ENCODE data around the gene CAPN2. TPM values are rescaled to one million over a fixed set of nuclear protein-coding genes. Genes with fewer than 3 reads are reported as not detected.

The CAPN2 gene
- total RNA-seq, 1 donor from 2014 or later = 120 TPM

DNA sequence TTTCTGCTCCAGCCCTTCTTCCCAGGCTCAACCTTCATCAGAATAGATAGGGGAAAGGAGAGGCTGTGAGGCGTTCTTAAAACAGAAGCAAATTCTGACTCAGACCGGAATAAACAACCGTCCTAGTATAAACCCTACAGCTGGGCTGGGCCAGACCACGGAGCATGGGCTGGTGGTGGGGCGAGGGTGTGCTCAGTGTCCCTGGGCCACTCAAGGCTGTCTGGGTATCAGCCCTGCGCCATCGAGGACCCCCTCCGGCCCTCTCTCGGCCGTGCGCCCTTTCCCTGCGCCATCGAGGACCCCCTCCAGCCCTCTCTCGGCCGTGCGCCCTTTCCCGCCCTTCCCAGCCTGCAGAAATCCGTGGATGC is 36.0 kb downstream of the CAPN2 start:
- no peak for DNase-seq (ENCODE audit: extremely low spot score, unreplicated experiment)
- H3K4me1 Mint-ChIP-seq (ENCODE audit: unreplicated experiment) = peaks cover 11% of the 10 kb centered on the region
- TF ChIP-seq, protein P1, sequence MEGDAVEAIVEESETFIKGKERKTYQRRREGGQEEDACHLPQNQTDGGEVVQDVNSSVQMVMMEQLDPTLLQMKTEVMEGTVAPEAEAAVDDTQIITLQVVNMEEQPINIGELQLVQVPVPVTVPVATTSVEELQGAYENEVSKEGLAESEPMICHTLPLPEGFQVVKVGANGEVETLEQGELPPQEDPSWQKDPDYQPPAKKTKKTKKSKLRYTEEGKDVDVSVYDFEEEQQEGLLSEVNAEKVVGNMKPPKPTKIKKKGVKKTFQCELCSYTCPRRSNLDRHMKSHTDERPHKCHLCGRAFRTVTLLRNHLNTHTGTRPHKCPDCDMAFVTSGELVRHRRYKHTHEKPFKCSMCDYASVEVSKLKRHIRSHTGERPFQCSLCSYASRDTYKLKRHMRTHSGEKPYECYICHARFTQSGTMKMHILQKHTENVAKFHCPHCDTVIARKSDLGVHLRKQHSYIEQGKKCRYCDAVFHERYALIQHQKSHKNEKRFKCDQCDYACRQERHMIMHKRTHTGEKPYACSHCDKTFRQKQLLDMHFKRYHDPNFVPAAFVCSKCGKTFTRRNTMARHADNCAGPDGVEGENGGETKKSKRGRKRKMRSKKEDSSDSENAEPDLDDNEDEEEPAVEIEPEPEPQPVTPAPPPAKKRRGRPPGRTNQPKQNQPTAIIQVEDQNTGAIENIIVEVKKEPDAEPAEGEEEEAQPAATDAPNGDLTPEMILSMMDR (conservative IDR thresholded peaks at IDR 0.05) = no peak
- H3K9me3 Mint-ChIP-seq = no peaks in the 10 kb centered on the region
- H3K36me3 Mint-ChIP-seq = peaks cover 35% of the 10 kb centered on the region
- peak overlapping the region; percentile 92 for H3K4me3 Mint-ChIP-seq
- H3K27me3 Mint-ChIP-seq = no peaks in the 10 kb centered on the region
- peak overlapping the region; percentile 61 for H3K27ac Mint-ChIP-seq

DNA sequence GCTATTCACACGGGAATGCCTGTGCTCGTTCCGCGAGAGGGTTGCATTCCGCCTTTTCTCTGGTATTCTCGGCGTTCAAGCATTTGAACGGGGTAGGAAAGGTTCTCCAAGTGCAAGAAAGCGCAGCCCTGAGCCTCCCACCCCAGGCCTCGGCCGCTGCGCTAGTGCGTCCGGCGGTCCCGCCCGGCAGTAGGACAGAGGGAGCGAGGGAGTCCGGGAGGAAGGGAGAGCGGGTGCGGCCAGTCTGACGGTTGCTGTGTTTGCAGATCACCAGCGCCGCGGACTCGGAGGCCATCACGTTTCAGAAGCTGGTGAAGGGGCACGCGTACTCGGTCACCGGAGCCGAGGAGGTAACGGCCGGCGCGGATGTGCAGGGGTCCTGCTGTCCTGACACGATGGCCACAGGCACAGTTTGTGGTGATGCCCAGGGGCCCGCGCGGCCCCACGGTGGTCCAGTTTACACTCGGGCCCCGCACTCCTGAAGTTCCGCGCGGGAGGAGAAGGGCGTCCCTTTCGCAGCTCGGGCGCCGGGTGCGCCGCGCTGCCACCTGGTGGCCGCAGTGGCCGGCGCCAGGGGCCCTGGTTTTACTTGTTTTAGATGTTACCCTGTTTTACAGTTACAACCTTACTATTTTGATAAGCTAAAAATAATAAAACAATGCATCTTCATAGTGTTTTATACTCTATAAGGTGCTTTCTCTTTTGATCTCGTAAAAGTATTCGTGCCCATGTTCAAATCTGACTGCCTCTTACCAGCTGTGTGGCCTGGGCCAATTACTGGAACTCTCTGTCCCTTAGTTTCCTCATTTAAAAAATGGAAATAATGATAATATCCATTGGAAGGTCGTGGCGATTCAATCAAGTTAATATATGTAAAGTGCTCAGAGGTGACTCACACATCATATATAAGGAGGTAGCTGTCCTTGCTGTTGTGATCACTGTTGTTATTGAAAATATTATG is 36.7 kb downstream of the CAPN2 start:
- peaks cover 30% of the 10 kb centered on the region for H3K36me3 Mint-ChIP-seq
- peaks cover 11% of the 10 kb centered on the region for H3K4me1 Mint-ChIP-seq (ENCODE audit: unreplicated experiment)
- peak overlapping the region; percentile 92 for H3K4me3 Mint-ChIP-seq
- TF ChIP-seq, protein P1 (conservative IDR thresholded peaks at IDR 0.05) = peak; percentile 100
- H3K27ac Mint-ChIP-seq = peak overlapping the region; percentile 61
- H3K27me3 Mint-ChIP-seq = no peaks in the 10 kb centered on the region
- peak; percentile 76 for DNase-seq (ENCODE audit: extremely low spot score, unreplicated experiment)
- H3K9me3 Mint-ChIP-seq = no peaks in the 10 kb centered on the region

DNA sequence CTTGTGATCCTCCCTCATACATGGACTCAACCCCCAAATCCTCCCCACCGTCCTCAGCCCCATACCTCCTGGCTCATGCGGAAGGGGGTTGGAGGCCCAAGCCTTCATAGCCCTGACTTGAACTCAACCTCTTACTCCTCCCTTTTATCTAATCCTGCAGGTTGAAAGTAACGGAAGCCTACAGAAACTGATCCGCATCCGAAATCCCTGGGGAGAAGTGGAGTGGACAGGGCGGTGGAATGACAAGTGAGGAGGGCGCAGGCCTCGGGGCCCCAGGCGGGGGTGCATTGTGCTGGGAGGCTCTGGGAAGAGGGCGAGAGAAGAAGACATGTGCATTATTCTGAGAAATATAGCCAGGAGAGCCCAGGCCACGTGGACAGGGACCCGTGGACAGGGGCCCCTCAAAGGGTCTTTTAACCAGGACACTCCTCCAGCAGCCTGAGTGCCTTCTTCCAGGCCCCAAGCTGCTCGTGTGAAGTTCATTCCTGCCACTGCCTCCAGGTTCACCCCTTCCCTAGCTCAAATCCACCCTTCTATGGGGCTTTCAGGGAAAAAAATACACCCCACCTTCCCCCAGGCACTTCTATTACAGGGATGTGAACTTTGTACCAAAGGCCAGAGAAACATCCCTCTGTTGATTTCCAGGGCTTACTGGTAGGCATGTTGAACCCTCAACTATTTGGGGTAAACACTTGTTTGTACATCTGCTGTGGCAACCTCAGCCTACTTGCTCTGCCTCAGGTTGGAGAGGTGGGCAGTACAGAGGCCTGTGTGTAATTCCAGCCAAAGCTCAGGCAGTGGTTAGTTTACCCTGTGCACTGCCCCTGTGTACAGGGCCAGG is 38.6 kb downstream of the CAPN2 start:
- no peaks in the 10 kb centered on the region for H3K27me3 Mint-ChIP-seq
- peaks cover 11% of the 10 kb centered on the region for H3K4me1 Mint-ChIP-seq (ENCODE audit: unreplicated experiment)
- H3K27ac Mint-ChIP-seq = no peak overlapping the region
- no peaks in the 10 kb centered on the region for H3K9me3 Mint-ChIP-seq
- TF ChIP-seq, protein P1 (conservative IDR thresholded peaks at IDR 0.05) = no peak
- H3K4me3 Mint-ChIP-seq = no peak overlapping the region
- peaks cover 30% of the 10 kb centered on the region for H3K36me3 Mint-ChIP-seq
- no peak for DNase-seq (ENCODE audit: extremely low spot score, unreplicated experiment)

DNA sequence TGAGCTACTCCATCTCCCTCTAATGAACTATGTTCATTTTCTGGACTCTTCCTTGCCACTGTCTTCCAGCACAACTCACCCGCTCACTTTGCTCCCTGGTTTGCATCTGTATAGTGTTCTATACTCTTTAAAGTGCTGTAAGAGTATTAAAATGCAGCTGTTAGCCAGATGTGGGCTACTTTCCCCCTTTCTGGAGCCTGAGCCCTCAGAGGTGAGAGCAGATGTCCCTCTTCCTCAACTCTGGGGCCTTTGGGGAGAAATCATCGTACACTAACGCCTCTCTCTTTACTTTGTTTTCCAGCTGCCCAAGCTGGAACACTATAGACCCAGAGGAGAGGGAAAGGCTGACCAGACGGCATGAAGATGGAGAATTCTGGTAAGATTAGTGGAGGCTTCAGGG is 39.4 kb downstream of the CAPN2 start:
- peaks cover 11% of the 10 kb centered on the region for H3K4me1 Mint-ChIP-seq (ENCODE audit: unreplicated experiment)
- H3K27ac Mint-ChIP-seq = no peak overlapping the region
- DNase-seq (ENCODE audit: extremely low spot score, unreplicated experiment) = no peak
- no peaks in the 10 kb centered on the region for H3K27me3 Mint-ChIP-seq
- H3K9me3 Mint-ChIP-seq = no peaks in the 10 kb centered on the region
- TF ChIP-seq, protein P1 (conservative IDR thresholded peaks at IDR 0.05) = no peak
- no peak overlapping the region for H3K4me3 Mint-ChIP-seq
- peaks cover 29% of the 10 kb centered on the region for H3K36me3 Mint-ChIP-seq

DNA sequence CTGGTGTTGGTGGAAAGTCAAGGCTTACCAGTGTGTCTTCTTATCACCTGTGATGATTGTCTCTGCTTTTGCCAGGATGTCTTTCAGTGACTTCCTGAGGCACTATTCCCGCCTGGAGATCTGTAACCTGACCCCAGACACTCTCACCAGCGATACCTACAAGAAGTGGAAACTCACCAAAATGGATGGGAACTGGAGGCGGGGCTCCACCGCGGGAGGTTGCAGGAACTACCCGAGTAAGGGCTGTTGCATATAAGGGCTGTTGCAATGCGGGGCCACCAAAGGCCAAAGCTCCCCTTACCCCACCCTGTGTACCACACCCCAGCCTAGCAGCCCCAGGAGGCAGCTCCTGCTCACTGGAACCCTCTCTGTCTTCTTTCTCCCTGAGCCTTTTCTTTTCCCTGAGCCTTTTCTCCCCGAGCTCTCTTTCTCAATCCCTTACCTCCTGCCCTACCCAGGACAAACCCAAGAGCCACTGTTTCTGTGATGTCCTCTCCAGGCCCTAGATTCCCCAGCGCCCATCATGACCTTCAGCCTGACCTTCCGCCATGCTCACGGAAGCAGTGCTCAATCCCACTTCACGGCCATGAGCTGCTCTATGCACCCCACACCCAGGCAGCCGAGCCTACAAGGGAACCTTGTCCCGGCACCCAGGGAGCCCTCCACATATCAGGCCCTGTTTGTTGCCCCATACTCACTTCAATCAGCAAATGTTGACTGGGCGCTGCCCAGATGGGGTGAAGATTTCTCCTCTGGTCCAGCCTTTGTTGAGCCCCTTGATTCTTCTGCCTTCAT is 40.6 kb downstream of the CAPN2 start:
- Mint-ChIP-seq H3K4me3 (no peak overlapping the region), H3K27ac (no peak overlapping the region), H3K36me3 (peaks cover 29% of the 10 kb centered on the region), H3K9me3 (no peaks in the 10 kb centered on the region), H3K27me3 (no peaks in the 10 kb centered on the region), H3K4me1 (ENCODE audit: unreplicated experiment) (peaks cover 11% of the 10 kb centered on the region)
- TF ChIP-seq, protein P1 (conservative IDR thresholded peaks at IDR 0.05) = no peak
- DNase-seq (ENCODE audit: extremely low spot score, unreplicated experiment) = no peak

All from type B pancreatic cell (in vitro differentiated cells).